GM23338 (cell line): ENCODE results near the gene C1orf116.

ENCODE experiments used
- CTCF ChIP-seq, 2 experiments: fragments of 200-600 bp in 1 of 2; sonication (generic) in 1 of 2; conservative IDR thresholded peaks; 2 replicates each; pipeline versions ENCODE4 v1.5.1 to v1.6.1; 2016 to 2017; ENCODE audit warnings: antibody characterized with exemption in 2 of 2, low read depth in 2 of 2, mild to moderate bottlenecking in 2 of 2, moderate library complexity in 1 of 2
- ETS1 ChIP-seq: IDR thresholded peaks from 2 replicates; pipeline ENCODE4 v1.6.1; 2016; ENCODE audit warnings: antibody characterized with exemption
- EZH2 ChIP-seq: fragments of 200-600 bp; sonication (generic); IDR thresholded peaks from one replicate; pipeline ENCODE4 v1.8.0; 2017; ENCODE audit warnings: antibody characterized with exemption, mild to moderate bottlenecking, low read depth; ENCODE audit not compliant: unreplicated experiment
- POLR2AphosphoS5 ChIP-seq: IDR thresholded peaks from 2 replicates; pipeline ENCODE4 v1.6.1; 2016; ENCODE audit warnings: antibody characterized with exemption, low read depth

DNA sequence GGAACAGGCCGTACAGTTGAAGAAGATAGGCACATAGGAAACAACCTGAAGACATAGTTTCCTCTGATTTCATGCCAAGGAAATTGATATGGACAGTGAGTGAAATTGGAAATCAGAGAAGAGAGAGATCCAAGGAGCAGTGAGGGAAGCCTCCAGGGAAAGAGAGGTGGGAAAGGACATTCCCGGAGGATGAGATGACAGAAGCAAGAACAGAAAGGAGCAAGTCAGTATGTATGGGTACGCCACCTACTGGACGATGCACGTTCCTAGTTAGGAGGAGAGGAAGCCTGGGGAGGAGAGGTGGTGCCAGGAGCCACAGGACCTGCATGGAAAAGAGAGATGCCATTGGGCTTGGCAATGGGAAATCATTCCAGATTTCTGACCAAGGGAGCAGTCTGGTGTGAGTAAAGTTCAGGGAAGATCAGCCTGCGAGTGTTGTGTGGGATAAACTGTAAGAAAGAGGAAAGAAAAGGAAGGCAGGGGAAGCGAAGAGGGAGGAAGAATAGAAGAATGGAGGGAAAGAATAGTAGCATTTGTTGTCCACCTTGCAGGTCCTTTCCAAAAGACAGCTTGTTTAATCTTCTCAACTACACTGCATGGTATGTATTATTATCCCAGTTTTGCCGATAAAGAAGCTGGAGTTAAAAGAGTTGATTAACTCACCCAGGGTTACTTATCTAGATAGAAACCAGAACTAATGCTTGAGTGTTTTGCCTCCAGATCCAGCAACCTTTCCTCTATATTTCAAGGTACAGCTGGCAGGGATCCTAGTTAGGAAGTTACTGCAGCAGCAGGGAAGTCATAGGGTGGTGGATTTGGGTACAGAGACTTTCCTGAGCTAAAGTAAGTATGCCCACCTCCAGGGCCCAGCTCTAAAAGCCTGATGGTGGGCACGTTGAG is 27.4 kb downstream of the C1orf116 start:
- TF ChIP-seq POLR2AphosphoS5 = no peak
- TF ChIP-seq CTCF (conservative IDR thresholded peaks at IDR 0.05; ENCODE audit: low read depth in 2 of 2) = peak; percentile 75 to 94
- TF ChIP-seq ETS1 = no peak
- no peak for TF ChIP-seq EZH2
